KOPT-K1 (cell line): ENCODE data around the gene CUBN.

Source experiments
- H3K27ac ChIP-seq: fragments of 200-600 bp; sonication (generic); 2 replicates; pipeline ENCODE4 v1.5.1; 2016; ENCODE audit warnings: antibody characterized with exemption, mild to moderate bottlenecking, low read depth, low read length; ENCODE audit not compliant: poor library complexity, severe bottlenecking
- H3K36me3 ChIP-seq: fragments of 200-600 bp; sonication (generic); 2 replicates; pipeline ENCODE4 v1.5.1; 2017; ENCODE audit warnings: antibody characterized with exemption, mild to moderate bottlenecking, low read length, moderate library complexity; ENCODE audit not compliant: insufficient read depth
- H3K9me3 ChIP-seq: fragments of 200-600 bp; sonication (generic); 2 replicates; pipeline ENCODE4 v1.5.1; 2017; ENCODE audit warnings: antibody characterized with exemption, low read length, mild to moderate bottlenecking; ENCODE audit not compliant: insufficient read depth, poor library complexity, severe bottlenecking

Gene CUBN

GRCh38 chr10:16929069-16929468, 200.5 kb downstream of the CUBN start:
- Histone ChIP-seq H3K36me3 (no peaks in the 10 kb centered on the region), H3K9me3 (no peaks in the 10 kb centered on the region), H3K27ac (no peak overlapping the region)

- Histone ChIP-seq H3K36me3 (no peaks in the 10 kb centered on the region), H3K27ac (no peak overlapping the region), H3K9me3 (no peaks in the 10 kb centered on the region)
Observed at GRCh38 chr10:16927546-16927945, 202.1 kb downstream of the CUBN start.

GRCh38 chr10:16923726-16924125, 205.9 kb downstream of the CUBN start:
- Histone ChIP-seq H3K36me3 (no peaks in the 10 kb centered on the region), H3K9me3 (no peaks in the 10 kb centered on the region), H3K27ac (no peak overlapping the region)

GRCh38 chr10:16923309-16923708, 206.3 kb downstream of the CUBN start:
- no peak overlapping the region for H3K27ac ChIP-seq

GRCh38 chr10:16919121-16919982, 210.3 kb downstream of the CUBN start:
- no peak overlapping the region for H3K27ac ChIP-seq

More at GRCh38 chr10:16923309-16923708, 206.3 kb downstream of the CUBN start:
- Histone ChIP-seq H3K9me3 (no peaks in the 10 kb centered on the region), H3K36me3 (no peaks in the 10 kb centered on the region)

GRCh38 chr10:16916496-16916895, 213.1 kb downstream of the CUBN start:
- Histone ChIP-seq H3K27ac (no peak overlapping the region), H3K36me3 (no peaks in the 10 kb centered on the region), H3K9me3 (no peaks in the 10 kb centered on the region)

More at GRCh38 chr10:16919121-16919982, 210.3 kb downstream of the CUBN start:
- no peaks in the 10 kb centered on the region for H3K36me3 ChIP-seq
- H3K9me3 ChIP-seq = no peaks in the 10 kb centered on the region

GRCh38 chr10:16915300-16915699, 214.3 kb downstream of the CUBN start:
- H3K27ac ChIP-seq = no peak overlapping the region
- H3K9me3 ChIP-seq = no peaks in the 10 kb centered on the region
- H3K36me3 ChIP-seq = no peaks in the 10 kb centered on the region

GRCh38 chr10:16913266-16913665, 216.3 kb downstream of the CUBN start:
- H3K9me3 ChIP-seq = no peaks in the 10 kb centered on the region
- no peak overlapping the region for H3K27ac ChIP-seq
- no peaks in the 10 kb centered on the region for H3K36me3 ChIP-seq

- H3K36me3 ChIP-seq = no peaks in the 10 kb centered on the region
- H3K27ac ChIP-seq = no peak overlapping the region
- H3K9me3 ChIP-seq = no peaks in the 10 kb centered on the region
Observed at GRCh38 chr10:16910793-16911164, 218.8 kb downstream of the CUBN start.

- Histone ChIP-seq H3K36me3 (no peaks in the 10 kb centered on the region), H3K9me3 (no peaks in the 10 kb centered on the region), H3K27ac (no peak overlapping the region)
Observed at GRCh38 chr10:16909961-16910792, 219.4 kb downstream of the CUBN start.

GRCh38 chr10:16909271-16909767, 220.3 kb downstream of the CUBN start:
- no peaks in the 10 kb centered on the region for H3K9me3 ChIP-seq
- no peak overlapping the region for H3K27ac ChIP-seq
- no peaks in the 10 kb centered on the region for H3K36me3 ChIP-seq

- Histone ChIP-seq H3K9me3 (no peaks in the 10 kb centered on the region), H3K36me3 (no peaks in the 10 kb centered on the region), H3K27ac (no peak overlapping the region)
Observed at GRCh38 chr10:16907687-16908086, 221.9 kb downstream of the CUBN start.

GRCh38 chr10:16905320-16905719, 224.3 kb downstream of the CUBN start:
- Histone ChIP-seq H3K36me3 (no peaks in the 10 kb centered on the region), H3K9me3 (no peaks in the 10 kb centered on the region), H3K27ac (no peak overlapping the region)

- Histone ChIP-seq H3K36me3 (no peaks in the 10 kb centered on the region), H3K27ac (no peak overlapping the region), H3K9me3 (no peaks in the 10 kb centered on the region)
Observed at GRCh38 chr10:16904639-16905061, 225.0 kb downstream of the CUBN start.

GRCh38 chr10:16904049-16904448, 225.6 kb downstream of the CUBN start:
- H3K9me3 ChIP-seq = no peaks in the 10 kb centered on the region
- H3K36me3 ChIP-seq = no peaks in the 10 kb centered on the region
- H3K27ac ChIP-seq = no peak overlapping the region
